GM10266 (cell line): ENCODE data around the gene GSPT1.

ENCODE experiments used
- DNase-seq: peaks from one replicate; pipeline ENCODE4 v3.0.0; 2012; ENCODE audit errors: extremely low spot score
- TF ChIP-seq, protein P1 (sequence below): IDR thresholded peaks from 2 replicates; pipeline ENCODE4 v1.5.1; 2012; ENCODE audit warnings: mild to moderate bottlenecking, low read depth; ENCODE audit not compliant: control insufficient read depth, insufficient read depth; ENCODE audit errors: missing control alignments

Gene GSPT1

DNA sequence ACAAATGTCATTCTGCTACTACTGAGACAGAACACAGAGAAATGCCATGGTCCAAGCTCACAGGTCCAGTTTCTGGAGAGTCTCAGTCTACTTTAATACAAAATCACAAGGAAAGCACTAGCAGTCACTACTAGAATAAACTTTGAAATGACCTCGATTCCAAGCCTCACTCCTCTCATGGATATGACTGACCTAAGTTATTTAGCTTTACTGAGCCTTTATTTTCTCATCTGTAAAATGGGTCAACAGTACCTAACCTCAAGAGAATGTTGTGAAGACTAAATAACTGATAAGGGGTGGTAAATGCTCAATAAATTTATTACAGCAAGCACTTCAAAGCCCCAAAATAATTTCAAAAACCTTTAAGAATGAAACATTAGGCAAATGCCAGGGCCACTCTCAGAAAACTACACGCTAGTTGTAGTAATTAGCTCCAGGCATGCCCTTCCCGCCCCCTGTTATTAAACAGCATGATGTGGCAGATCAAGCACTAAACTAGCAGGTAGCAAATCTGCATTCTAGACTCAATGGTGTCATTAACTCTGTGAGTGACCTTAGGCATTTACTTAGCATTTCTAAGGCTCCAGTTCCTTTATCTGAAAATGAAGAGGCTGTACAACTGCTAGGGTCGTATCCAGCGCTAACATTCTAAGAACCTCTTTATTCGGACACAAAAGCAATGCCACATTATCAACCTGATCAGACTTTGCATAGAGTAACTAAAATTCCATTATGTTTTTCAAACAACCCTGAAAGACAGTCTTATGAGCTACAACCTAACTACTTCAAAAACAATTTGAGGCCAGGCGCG, 8.4 kb downstream of the GSPT1 start:
- TF ChIP-seq, protein P1, sequence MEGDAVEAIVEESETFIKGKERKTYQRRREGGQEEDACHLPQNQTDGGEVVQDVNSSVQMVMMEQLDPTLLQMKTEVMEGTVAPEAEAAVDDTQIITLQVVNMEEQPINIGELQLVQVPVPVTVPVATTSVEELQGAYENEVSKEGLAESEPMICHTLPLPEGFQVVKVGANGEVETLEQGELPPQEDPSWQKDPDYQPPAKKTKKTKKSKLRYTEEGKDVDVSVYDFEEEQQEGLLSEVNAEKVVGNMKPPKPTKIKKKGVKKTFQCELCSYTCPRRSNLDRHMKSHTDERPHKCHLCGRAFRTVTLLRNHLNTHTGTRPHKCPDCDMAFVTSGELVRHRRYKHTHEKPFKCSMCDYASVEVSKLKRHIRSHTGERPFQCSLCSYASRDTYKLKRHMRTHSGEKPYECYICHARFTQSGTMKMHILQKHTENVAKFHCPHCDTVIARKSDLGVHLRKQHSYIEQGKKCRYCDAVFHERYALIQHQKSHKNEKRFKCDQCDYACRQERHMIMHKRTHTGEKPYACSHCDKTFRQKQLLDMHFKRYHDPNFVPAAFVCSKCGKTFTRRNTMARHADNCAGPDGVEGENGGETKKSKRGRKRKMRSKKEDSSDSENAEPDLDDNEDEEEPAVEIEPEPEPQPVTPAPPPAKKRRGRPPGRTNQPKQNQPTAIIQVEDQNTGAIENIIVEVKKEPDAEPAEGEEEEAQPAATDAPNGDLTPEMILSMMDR = no peak
- no peak for DNase-seq

DNA sequence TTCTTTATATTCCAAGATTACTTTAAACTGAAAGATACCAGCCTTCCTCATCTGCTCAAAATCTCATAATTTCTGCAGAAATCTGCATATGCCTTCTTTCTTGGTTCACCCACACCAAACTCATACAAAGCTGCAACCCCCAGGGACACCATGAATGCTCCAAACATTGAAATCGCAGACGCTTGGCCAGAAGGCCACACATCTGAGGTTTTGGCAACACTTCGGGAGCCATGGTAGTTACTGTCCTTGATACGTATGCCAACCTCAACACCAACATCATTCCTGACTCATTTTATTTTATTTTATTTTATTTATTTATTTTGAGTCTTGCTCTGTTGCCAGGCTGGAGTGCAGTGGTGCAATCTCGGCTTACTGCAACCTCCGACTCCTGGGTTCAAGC, 11.8 kb downstream of the GSPT1 start:
- no peak for DNase-seq
- TF ChIP-seq, protein P1 = no peak

DNA sequence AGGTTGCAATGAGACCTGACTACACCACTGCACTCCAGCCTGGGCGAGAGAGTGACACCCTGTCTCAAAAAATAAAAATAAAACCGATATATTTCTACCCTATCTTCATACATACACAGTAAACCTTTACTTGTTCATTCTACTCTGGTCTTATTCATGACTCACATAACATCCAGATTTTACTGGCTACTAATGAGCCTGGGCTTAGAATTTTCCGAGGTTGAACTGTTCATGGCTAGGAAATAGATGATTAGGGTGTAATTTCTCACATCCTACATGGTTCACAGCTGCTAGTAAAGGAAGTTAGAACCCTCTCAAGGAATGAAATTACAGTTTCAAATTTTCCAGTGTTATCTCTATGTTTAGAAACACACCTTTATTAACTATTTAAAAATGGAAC, 14.7 kb downstream of the GSPT1 start:
- no peak for DNase-seq
- TF ChIP-seq, protein P1 = no peak

DNA sequence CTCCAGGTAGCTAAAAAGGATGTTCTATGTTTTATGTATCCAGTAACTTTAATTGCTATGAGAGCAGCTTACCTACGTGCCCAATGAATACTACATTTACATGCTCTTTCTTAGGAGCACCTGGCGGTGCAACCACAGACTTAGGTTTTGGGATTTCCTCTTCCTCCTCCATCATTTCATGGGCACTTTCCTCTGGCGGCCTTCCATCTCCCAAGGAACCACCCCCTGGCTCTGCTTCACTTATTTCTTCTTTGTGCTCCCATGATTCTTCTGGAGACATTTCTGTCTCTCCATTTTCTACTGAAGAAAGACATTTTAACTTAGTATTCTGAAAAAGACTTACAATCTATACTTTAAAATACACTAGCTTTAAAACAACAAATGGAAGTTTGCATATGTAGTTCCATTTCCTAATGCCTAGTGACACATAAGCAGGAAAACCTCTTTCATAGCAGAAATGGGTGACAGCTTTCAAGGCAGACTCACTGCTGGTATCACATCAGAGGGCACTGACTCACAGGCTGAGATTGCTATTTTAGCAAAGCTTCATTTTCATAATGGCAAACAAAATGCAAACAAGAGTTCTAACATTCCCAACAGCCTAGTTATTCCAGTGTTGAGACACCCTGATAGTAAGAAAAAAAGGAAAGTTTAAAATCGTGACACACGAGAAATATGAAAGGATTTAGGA, 19.1 kb downstream of the GSPT1 start:
- DNase-seq = no peak
- TF ChIP-seq, protein P1 = no peak

DNA sequence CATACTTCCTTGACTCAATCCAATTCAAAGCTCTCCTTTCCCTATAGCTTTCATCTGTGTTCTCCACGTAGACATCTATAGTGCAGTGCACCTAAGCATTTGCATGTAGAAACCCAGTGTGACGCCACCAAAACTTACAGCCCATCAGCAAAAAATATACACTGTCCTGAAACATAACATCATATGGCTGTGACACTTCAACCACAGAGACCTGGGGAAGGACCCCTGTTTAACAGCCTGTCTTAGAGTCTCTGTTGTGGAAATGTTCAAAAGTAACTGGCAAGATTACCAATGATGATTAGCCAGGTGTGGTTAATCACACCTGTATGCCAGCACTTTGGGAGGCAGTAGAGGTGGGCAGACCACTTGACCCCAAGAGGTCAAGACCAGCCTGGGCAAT, 22.2 kb downstream of the GSPT1 start:
- no peak for DNase-seq
- TF ChIP-seq, protein P1 = no peak

DNA sequence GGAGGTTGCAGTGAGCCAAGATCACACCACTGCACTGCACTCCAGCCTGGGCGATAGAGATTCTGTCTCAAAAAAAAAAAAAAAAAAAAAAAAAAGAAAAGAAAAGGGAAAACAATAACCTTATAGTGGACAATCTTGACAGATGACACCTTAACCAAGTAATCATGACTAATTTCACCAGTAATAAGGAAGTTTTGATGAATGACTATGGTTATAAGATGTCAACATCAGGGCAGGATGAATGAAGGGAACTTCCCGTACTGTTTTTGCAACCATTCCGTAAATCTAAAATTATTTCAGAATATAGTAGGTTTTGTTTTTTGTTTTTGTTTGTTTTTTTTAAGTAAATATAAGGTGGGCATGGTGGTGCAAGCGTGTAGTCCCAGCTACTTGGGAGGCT, 23.0 kb downstream of the GSPT1 start:
- TF ChIP-seq, protein P1 = no peak
- no peak for DNase-seq
